ENCODE measurements around the gene ZBP1.

The ZBP1 gene

DNA sequence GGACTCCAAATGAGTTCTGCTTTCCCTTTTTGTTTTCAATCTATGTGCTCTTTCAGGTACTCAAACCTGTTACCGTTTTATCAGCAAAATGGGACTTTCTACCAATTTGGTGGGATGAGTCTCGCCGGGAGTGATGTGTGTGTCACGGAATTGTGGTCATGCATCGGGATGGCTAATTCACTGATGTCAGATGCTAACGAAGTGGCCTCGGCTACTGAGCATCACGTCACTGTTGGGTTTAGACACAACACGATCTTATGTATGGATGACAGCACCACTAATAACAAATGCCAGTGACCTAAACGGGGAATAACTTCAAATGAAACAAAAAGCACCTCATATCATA, 61.0 kb downstream of the ZBP1 start:
- H3K4me1 ChIP-seq (ENCODE audit: control insufficient read depth in 5 of 5, insufficient read depth in 5 of 5, low read length in 5 of 5) = peaks cover 8 to 60% (median 52%) of the 10 kb centered on the region in 5 donors
- H3K4me3 ChIP-seq (ENCODE audit: low read depth in 1 of 5, low read length in 5 of 5) = no peak overlapping the region
- H3K9me3 ChIP-seq (ENCODE audit: control insufficient read depth in 5 of 5, low read length in 5 of 5) = no peaks in the 10 kb centered on the region
- H3K9ac ChIP-seq (ENCODE audit: low read length in 5 of 5) = no peak overlapping the region
- H3K27me3 ChIP-seq (ENCODE audit: control insufficient read depth in 5 of 5, insufficient read depth in 4 of 5, low read length in 5 of 5) = peaks cover 0 to 3% (median 0%) of the 10 kb centered on the region in 5 donors
- peak overlapping the region; percentile 79 for H3K27ac ChIP-seq (ENCODE audit: low read depth, low read length)
- H3K36me3 ChIP-seq (ENCODE audit: control insufficient read depth in 5 of 5, insufficient read depth in 5 of 5, low read length in 5 of 5) = peaks cover 0 to 15% (median 10%) of the 10 kb centered on the region in 5 donors

DNA sequence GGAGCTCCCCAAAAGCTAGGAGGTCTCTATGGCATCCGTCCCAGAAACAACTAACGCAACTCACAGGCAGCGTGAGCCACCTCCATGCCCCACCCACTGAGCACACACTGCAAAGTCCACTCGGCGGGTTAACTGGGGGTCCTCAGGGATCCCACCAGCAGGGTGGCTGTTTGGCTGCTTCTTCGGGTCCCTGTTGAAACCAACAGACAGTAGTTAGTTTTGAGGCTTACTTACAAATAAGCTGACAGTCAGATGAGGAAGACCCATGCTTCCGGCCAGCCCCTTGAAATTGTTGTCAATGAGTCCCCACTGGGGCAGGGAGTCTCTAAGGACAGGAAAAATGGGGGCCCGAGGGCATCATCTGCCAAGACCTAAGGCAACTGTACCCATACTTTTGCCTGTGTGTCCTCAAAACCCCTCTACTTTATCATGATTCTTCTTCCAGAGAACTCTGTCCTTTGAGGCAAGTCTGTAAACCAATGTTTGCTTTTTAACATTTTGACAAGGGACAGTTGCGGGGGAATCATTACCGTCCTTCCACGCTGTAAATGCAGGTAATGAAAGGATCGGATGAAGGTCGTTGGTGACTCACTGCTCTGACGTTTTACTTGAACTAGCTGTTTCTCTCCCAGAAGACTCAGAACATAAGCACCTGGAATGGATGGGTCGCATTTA, 61.5 kb downstream of the ZBP1 start:
- peaks cover 0 to 14% (median 6%) of the 10 kb centered on the region in 5 donors for H3K36me3 ChIP-seq (ENCODE audit: control insufficient read depth in 5 of 5, insufficient read depth in 5 of 5, low read length in 5 of 5)
- no peak overlapping the region for H3K9ac ChIP-seq (ENCODE audit: low read length in 5 of 5)
- peaks cover 8 to 60% (median 48%) of the 10 kb centered on the region in 5 donors for H3K4me1 ChIP-seq (ENCODE audit: control insufficient read depth in 5 of 5, insufficient read depth in 5 of 5, low read length in 5 of 5)
- no peaks in the 10 kb centered on the region for H3K9me3 ChIP-seq (ENCODE audit: control insufficient read depth in 5 of 5, low read length in 5 of 5)
- H3K4me3 ChIP-seq (ENCODE audit: low read depth in 1 of 5, low read length in 5 of 5) = no peak overlapping the region
- peaks cover 0 to 3% (median 0%) of the 10 kb centered on the region in 5 donors for H3K27me3 ChIP-seq (ENCODE audit: control insufficient read depth in 5 of 5, insufficient read depth in 4 of 5, low read length in 5 of 5)
- H3K27ac ChIP-seq (ENCODE audit: low read depth, low read length) = no peak overlapping the region

DNA sequence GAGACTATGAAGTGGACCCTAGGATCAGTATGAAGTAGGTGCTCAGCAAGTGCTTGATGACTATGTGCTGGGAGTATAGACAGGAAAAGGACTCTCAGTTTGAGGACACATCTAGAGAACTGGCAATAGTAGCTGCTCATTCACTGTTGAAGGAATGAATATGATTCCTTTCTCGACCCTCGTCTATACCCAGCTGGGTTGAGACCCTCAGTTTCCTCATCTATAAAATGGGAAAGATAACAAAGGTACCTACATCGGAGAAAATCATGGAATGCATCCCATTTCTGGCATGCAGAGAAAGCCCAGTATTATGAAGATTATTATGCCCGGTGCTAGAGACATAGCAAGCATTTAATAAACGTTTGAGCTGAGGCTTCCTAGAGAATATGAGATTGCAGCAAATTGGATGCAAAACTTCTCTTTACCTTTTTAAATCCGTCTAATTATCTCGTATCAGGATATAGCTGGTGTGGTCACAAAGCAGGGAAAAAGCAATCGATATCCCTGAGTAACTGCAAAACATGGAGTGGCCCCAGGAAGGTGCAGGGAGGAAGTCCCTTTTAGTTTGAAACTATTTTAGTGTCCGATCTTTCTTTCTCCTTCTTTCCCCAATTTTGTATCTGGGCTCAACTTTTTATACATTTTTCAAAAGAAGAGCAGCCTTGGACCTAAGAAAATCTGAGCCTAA, 62.2 kb downstream of the ZBP1 start:
- Histone ChIP-seq H3K4me1 (ENCODE audit: control insufficient read depth in 5 of 5, insufficient read depth in 5 of 5, low read length in 5 of 5) (peaks cover 7 to 60% (median 48%) of the 10 kb centered on the region in 5 donors), H3K36me3 (ENCODE audit: control insufficient read depth in 5 of 5, insufficient read depth in 5 of 5, low read length in 5 of 5) (peaks cover 0 to 8% (median 6%) of the 10 kb centered on the region in 5 donors), H3K27ac (ENCODE audit: low read depth, low read length) (no peak overlapping the region), H3K27me3 (ENCODE audit: control insufficient read depth in 5 of 5, insufficient read depth in 4 of 5, low read length in 5 of 5) (peaks cover 0 to 3% (median 0%) of the 10 kb centered on the region in 5 donors), H3K9me3 (ENCODE audit: control insufficient read depth in 5 of 5, low read length in 5 of 5) (no peaks in the 10 kb centered on the region), H3K4me3 (ENCODE audit: low read depth in 1 of 5, low read length in 5 of 5) (no peak overlapping the region), H3K9ac (ENCODE audit: low read length in 5 of 5) (no peak overlapping the region)

DNA sequence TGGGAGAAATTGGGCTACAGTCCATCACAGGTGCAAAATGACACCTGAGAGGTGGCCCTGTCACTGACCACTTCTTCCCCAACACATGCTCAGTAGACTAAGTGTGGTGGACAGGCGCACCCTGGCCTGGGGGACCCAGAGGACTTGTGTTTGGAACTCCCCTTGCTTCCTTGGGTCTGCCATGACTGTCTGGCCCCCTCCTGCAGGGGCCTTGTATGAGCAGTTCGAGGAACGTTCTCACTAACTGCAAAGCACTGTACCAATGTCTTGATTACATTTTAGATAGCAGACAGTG, 63.3 kb downstream of the ZBP1 start:
- no peak overlapping the region for H3K27ac ChIP-seq (ENCODE audit: low read depth, low read length)
- no peaks in the 10 kb centered on the region for H3K36me3 ChIP-seq (ENCODE audit: control insufficient read depth in 5 of 5, insufficient read depth in 5 of 5, low read length in 5 of 5)
- peaks cover 0 to 3% (median 0%) of the 10 kb centered on the region in 5 donors for H3K27me3 ChIP-seq (ENCODE audit: control insufficient read depth in 5 of 5, insufficient read depth in 4 of 5, low read length in 5 of 5)
- H3K4me1 ChIP-seq (ENCODE audit: control insufficient read depth in 5 of 5, insufficient read depth in 5 of 5, low read length in 5 of 5) = peaks cover 8 to 58% (median 48%) of the 10 kb centered on the region in 5 donors
- no peak overlapping the region for H3K9ac ChIP-seq (ENCODE audit: low read length in 5 of 5)
- no peak overlapping the region for H3K4me3 ChIP-seq (ENCODE audit: low read depth in 1 of 5, low read length in 5 of 5)
- H3K9me3 ChIP-seq (ENCODE audit: control insufficient read depth in 5 of 5, low read length in 5 of 5) = no peaks in the 10 kb centered on the region

DNA sequence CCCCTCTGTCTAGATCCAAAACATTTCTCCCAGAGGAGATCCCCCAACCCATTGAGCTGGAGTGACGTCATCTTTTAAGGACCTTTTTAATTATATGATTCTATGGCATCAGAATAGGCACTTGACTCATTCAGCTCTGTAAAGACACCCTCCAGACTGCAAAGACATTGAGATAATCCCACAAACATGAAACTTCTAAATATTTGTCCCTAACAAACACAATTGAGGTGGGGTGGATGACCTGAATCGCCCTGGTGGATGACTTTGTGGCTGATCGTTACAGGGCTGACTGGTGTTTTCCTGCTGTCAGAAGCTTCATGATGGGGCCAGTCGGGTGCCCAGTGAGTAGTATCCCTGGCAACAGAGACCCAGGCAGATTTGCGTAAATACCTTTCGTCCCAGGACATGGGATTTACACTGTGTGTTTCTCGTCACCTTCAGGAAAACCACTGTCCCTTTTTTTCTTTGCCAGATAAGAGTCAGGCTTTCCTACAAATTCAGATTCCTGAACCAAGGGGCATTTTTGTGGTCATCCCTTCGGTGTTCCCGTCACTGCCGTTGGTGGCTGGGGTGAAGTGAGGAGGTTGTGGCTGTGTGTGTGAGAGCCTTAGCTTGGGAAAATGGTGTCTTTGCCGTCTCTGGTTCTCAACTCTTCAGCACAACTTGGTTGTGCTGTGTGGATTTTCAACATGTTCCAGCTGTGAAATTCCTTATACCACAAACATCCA, 64.6 kb downstream of the ZBP1 start:
- Histone ChIP-seq H3K36me3 (ENCODE audit: control insufficient read depth in 5 of 5, insufficient read depth in 5 of 5, low read length in 5 of 5) (no peaks in the 10 kb centered on the region), H3K9ac (ENCODE audit: low read length in 5 of 5) (no peak overlapping the region), H3K4me3 (ENCODE audit: low read depth in 1 of 5, low read length in 5 of 5) (no peak overlapping the region), H3K9me3 (ENCODE audit: control insufficient read depth in 5 of 5, low read length in 5 of 5) (no peaks in the 10 kb centered on the region), H3K4me1 (ENCODE audit: control insufficient read depth in 5 of 5, insufficient read depth in 5 of 5, low read length in 5 of 5) (peaks cover 5 to 46% (median 39%) of the 10 kb centered on the region in 5 donors), H3K27me3 (ENCODE audit: control insufficient read depth in 5 of 5, insufficient read depth in 4 of 5, low read length in 5 of 5) (peaks cover 0 to 3% (median 0%) of the 10 kb centered on the region in 5 donors), H3K27ac (ENCODE audit: low read depth, low read length) (no peak overlapping the region)

All from subcutaneous abdominal adipose tissue (tissue), 5 donors.